CD4-positive, alpha-beta T cell treated with Interleukin-4 for 1 hour (primary cell): ENCODE results near the gene VAV2.

Experiments used
- DNase-seq, 2 donors: peaks; one replicate each; pipeline ENCODE4 v3.0.0-alpha.2; 2020 to 2022

Gene VAV2

DNA sequence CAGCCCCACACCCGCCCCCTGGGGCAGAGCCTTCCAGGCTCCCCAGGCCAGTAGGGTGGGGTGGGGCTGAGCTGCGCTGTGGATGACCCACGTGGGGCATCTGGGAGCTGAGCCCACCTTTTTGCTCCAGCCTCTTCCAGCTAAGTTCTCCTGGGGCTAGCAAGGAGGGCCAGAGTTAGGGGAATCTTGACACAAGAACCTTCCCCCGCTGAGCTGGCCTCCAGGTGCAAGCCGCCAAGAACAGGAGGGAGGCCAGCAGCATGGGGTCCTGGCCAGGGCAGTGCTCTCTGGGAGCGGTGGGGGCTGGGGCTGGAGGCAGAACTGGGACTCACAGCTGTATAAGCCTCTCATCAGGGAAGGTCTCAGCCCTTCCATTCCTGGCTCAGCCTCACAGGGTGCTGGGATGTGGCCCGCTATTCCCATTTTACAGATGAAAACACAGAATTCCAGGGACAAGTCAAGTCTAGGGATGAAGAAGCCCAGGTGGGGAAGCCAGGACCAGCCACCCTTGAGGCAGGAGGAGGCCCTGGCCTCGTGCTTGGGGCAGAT lies 275.5 kb downstream of the VAV2 start:
- DNase-seq: no peak

DNA sequence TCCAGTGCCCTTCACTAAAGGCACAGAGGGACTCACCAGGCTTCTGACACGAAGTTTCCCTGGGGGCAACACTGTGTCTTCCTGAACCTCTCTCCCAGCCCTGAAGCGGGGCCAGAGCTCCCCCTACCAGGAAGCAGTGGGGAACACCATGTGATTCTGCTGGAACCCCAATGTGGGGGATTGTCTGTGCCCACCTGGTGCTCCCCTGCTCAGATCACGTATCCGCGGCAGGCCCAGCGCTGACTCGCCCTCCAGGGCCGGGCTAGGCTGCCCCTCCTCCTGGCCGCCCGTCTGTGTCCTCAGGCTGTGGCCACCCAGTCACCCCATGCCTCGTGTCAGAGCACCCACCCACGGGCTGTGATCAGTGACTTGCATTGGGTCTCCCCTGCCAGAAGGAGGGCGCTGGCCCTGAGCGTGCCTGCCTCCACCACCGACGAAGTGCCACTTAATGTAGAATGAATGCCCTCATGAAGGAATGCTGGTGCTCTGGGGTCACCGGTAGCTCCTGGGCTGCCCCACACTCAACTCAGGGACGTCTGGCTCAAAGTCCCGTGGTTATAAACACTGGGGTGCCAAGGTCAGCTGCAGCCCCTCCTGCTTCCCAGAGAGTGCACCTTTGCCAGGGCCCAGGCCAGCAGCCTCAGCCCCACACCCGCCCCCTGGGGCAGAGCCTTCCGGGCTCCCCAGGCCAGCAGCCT lies 276.1 kb downstream of the VAV2 start:
- DNase-seq: peak in 1 of 2 donors; percentile 30

DNA sequence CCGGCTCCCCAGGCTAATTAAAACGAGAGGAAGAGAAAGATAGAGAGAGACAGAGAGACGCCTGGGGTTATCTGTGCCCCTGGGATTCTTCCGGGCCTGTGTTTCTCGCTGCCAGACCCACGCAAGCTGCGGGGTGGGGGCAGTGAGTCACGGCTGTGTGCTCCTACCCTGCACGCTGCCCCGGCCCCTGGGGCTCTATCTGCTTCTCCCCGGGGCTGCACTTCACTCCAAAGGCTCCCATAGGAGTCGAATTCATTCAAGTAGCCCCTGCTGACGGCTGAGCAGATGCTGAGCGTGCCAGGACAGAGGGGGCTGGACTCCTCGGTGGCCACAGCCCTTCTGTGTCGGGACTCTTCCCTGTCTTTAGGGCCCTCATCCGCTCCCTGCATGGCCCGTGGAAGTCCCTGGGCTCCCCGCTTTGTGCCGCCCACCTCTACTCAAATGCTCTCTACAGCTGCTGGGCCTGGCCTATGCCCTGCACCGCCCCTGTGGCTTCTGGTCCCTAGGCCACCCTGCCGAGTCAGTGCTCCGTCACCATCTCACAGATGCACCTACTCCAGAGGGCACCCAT lies 276.7 kb downstream of the VAV2 start:
- no peak for DNase-seq

DNA sequence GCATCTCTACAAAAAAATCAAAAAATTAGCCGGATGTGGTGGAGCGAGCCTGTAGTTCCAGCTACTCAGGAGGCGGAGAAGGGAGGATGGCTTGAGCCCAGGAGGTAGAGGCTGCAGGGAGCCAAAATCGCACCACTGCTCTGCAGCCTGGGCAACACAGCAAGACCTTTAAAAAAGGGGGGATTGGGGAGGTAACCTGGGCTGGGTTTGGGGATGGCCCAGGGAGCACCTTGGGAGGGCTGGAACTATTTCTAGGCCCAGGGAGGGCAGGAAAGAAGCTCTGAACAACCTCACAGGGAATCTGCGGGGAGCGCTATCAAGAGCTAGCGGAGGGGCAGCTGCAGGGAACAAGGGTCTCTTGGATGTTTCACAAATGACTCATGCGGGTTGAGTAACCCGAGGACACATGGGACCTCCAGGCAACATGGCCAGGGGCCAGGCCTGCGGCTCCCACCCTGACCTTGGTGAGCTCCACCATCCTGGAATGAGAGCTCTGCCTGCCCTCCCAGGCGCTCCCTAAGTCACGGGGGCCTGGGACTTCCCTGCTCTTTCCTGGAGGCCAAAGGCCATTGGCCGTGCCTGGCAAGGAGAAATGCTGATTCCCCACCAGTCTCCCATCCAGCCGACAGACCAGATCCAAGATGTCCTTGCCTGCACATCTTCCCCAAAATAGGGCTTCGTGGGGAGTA lies 277.4 kb downstream of the VAV2 start:
- DNase-seq: no peak

DNA sequence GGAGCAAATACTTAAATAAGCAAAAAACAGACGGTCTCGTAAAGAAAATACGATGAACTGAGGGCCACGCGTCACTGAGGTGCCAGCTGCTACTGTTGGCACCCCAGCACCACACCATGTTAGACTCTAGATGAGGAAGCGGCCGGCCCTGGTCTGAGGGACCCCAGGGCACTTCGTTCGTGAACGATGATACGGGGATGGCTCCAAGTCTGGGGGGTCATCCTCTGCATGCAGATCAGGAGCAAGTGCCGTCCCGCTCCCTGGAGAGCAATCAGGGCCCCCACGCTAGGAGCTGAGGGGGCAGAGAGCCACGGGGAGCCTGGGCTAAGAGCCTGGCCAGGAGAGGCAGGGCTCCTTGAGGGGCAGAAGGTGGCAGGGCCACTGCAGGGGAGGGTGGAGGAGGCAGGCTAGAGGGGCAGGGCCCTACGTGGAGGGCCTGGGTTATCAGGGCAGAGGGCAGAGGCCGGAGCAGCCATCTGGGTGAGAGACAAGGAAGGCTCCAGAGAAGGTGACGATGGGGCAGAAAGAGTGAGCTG lies 278.1 kb downstream of the VAV2 start:
- DNase-seq: no peak

DNA sequence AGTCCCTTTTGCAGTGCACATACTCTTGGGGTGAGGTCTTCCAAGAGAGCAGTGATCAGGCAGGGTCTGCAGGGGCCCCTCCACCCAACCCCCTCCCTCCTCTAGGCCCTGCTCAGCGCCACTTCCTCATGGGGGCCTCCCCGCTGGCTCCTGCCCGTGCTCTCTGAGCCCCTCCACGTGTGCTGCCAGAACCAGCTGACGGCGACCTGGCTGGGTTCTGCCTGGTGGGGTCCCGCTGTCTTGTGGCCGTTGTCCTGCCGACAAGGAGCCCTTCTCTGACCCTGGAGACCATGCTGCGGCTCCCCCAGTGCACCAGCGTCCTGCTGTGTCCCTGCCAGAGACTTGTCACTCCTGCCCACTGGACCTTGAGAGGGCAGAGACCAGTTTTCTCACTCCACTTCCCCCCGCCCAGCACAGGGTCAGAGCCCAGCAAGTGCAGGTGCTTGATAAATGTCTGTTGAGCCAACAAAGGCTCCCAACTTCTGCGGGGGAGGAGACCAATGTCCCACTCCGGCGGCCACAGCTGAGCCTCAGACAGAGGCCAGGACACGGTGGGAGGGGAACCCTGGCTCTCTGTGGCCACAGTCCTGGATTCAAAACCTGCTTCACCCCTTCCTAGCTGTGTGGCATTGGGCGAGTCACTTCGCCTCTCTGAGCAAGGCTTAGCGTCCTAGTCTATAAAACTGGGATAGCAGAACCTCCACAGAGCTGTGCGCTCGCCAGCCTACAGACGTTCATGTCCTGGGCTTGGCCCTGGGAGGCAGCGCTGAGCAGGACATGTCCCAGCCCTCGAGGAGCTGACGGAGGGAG lies 278.8 kb downstream of the VAV2 start:
- DNase-seq: no peak

DNA sequence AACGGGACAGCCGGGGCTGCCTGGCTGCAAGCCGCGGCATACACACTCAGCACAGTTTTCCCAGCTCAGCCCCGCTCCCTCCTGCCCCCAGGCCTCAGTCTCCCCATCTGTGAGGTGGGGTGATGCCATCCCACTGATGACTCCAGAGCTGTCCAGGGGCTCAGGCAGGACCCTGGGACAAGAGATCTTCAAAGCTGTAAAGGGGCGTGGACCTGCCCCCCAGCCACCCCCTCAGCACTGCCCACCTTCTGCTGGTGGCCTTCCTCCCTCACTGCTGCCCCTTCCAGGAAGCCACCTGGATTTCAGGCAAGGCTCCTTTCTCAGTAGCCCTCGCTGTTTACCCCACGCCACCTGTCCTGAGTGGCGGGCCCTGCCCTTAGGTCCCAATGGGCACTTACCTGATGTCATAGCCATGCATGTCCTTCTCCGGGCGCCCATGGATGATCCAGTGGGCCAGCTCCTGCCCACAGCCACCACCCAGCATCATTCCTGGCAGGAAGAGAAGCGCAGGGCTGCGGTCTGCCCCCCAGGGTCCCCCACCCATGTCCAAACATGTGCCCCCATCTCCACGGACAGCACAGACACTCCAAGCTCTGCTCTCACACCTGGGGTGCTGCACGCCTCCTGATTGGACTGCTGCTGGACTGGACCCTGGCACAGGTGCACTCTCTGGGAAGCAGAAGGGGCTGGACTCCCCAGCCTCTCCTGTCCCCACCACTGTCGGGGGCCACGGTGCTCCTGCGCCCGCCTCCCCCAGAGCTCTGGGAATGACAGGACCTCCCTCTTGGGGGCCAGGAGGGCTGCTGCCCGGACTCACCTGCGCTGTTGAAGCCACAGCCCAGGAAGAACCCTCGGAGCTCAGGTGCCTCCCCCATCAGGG lies 279.7 kb downstream of the VAV2 start:
- DNase-seq: no peak
